GM12878 (cell line): ENCODE results near the gene SLC15A1. TPM values are rescaled to one million over a fixed set of nuclear protein-coding genes. Genes with fewer than 3 reads are reported as not detected.

Experiments
- ATAC-seq: fragments of 200-7000 bp; cut with Tn5 transposase; 3 replicates; pipeline ENCODE4 v1.9.1; 2020; ENCODE audit warnings: mild to moderate bottlenecking, moderate library complexity
- BruUV-seq: library from RNA; stranded (reverse); fragments of 400-500 nt; replicated peaks from 2 replicates; lab custom pipeline; 2021; lab: Mats Ljungman, UMichigan
- CTCF ChIA-PET: fragments of 300-600 bp; sonication (Branson Sonifier 250); formaldehyde crosslinking; extraction: SDS; loops from one replicate; lab custom pipeline; 2021; ENCODE audit warnings: inconsistent platforms; lab: Yijun Ruan, JAX
- POLR2A ChIA-PET: fragments of 350-600 bp; formaldehyde crosslinking; extraction: SDS; loops from one replicate; lab custom pipeline; 2021; ENCODE audit warnings: inconsistent platforms; lab: Charles Lee
- RAD21 ChIA-PET: fragments of 300-600 bp; sonication (Branson Sonifier 250); formaldehyde crosslinking; loops from one replicate; lab custom pipeline; 2023; ENCODE audit warnings: antibody characterized with exemption; ENCODE audit not compliant: unreplicated experiment; lab: Charles Lee
- SMC1A ChIA-PET: fragments of 300-600 bp; sonication (Branson Sonifier 250); formaldehyde crosslinking; loops from one replicate; lab custom pipeline; 2023; ENCODE audit not compliant: unreplicated experiment, uncharacterized antibody; lab: Charles Lee
- DNase-seq: peaks from one replicate; pipeline ENCODE4 v3.0.0-alpha.2; 2011; ENCODE audit warnings: low read depth, low spot score
- FAIRE-seq: peaks from 3 replicates; lab custom pipeline; 2011; peaks lifted over from hg19 to GRCh38; lab: Jason Lieb, UNC
- H2AFZ ChIP-seq: 2 replicates; pipeline ENCODE4 v1.6.0; 2011; ENCODE audit warnings: low read depth, low read length, control low read depth; ENCODE audit not compliant: control insufficient read depth
- H3K27ac ChIP-seq: 2 replicates; pipeline ENCODE4 v1.5.1; 2011; ENCODE audit warnings: control low read depth; ENCODE audit not compliant: control insufficient read depth, insufficient read depth
- H3K27me3 ChIP-seq, 2 experiments: replicated peaks in 1 of 2; 2 replicates each; pipeline versions ENCODE4 v1.6.0 to v1.6.1; 2011; ENCODE audit warnings: low read length in 1 of 2; ENCODE audit not compliant: control insufficient read depth in 2 of 2, insufficient read depth in 2 of 2
- H3K36me3 ChIP-seq, 2 experiments: 2 replicates each; pipeline ENCODE4 v1.5.1; 2011; ENCODE audit warnings: low read length in 1 of 2; ENCODE audit not compliant: control insufficient read depth in 2 of 2, insufficient read depth in 2 of 2
- H3K4me1 ChIP-seq: 2 replicates; pipeline ENCODE4 v1.6.1; 2011; ENCODE audit warnings: mild to moderate bottlenecking, low read length, moderate library complexity, mixed read lengths; ENCODE audit not compliant: control insufficient read depth, insufficient read depth
- H3K4me2 ChIP-seq: 2 replicates; pipeline ENCODE4 v1.6.0; 2011; ENCODE audit warnings: control low read depth; ENCODE audit not compliant: control insufficient read depth, insufficient read depth
- H3K4me3 ChIP-seq: fragments of 200-600 bp; sonication (generic); 2 replicates; pipeline ENCODE4 v1.5.1; 2016
- H3K79me2 ChIP-seq: 2 replicates; pipeline ENCODE4 v1.6.0; 2011; ENCODE audit warnings: low read length; ENCODE audit not compliant: control insufficient read depth, insufficient read depth
- H3K9ac ChIP-seq: 2 replicates; pipeline ENCODE4 v1.8.0; 2011; ENCODE audit warnings: low read length, control low read depth, mixed read lengths; ENCODE audit not compliant: control insufficient read depth, insufficient read depth
- H3K9me3 ChIP-seq: replicated peaks from 3 replicates; pipeline ENCODE4 v1.5.1; 2011; ENCODE audit warnings: mild to moderate bottlenecking, low read length; ENCODE audit not compliant: control insufficient read depth, insufficient read depth
- H4K20me1 ChIP-seq: 2 replicates; pipeline ENCODE4 v1.6.0; 2011; ENCODE audit not compliant: control insufficient read depth, insufficient read depth
- CHD2 ChIP-seq: IDR thresholded peaks from 2 replicates; pipeline ENCODE4 v1.6.1; 2011; ENCODE audit warnings: low read depth, low read length, improper control_type of control experiment, borderline replicate concordance
- ESRRA ChIP-seq: IDR thresholded peaks from 2 replicates; pipeline ENCODE4 v1.6.1; 2012; ENCODE audit warnings: mild to moderate bottlenecking, low read length, improper control_type of control experiment
- MEF2A ChIP-seq: IDR thresholded peaks from 2 replicates; pipeline ENCODE4 v1.6.1; 2011; ENCODE audit warnings: low read depth, mild to moderate bottlenecking, low read length, moderate library complexity; ENCODE audit not compliant: insufficient read depth
- WGBS: methylation state at CpG from one replicate; pipeline ENCODE4 v1.1.6; 2016; ENCODE audit warnings: low lambda C conversion rate; ENCODE audit not compliant: insufficient replicate concordance, insufficient coverage; ENCODE audit errors: missing lambda C conversion rate; 5-methylcytosine and 5-hydroxymethylcytosine counted together
- in situ Hi-C: fragments of 300-500 bp; cut with MboI; formaldehyde crosslinking; loops from 9 replicates; pipeline ENCODE4 v1.14.3; 2018; ENCODE audit warnings: mixed read lengths
- intact Hi-C: fragments of 100-400 bp; cut with micrococcal nuclease; formaldehyde crosslinking; loops from one replicate; pipeline ENCODE4 v1.14.2; 2022; ENCODE audit not compliant: unreplicated experiment
- polyA plus RNA-seq, 11 experiments: library from polyadenylated mRNA; depleted of rRNA in 4 of 11; unstranded in 6 of 11; stranded (reverse) in 5 of 11; fragments of >200 nt; fragmentation: Nextera tagmentation in 4 of 11; fragmentation: Illumina TruSeq in 1 of 11; extraction: Ambion mirVana in 4 of 11; extraction: Trizol in 1 of 11; gene quantifications; 1 replicate in 1 of 11; 2 replicates in 10 of 11; pipeline versions ENCODE4 v1.2.1 to v1.2.3, GENCODE V29; 2011 to 2016; ENCODE audit warnings: inconsistent platforms in 2 of 11, missing spikeins in 2 of 11, low read depth in 1 of 11
- total RNA-seq, 4 experiments: library from RNA; depleted of rRNA in 3 of 4; stranded (reverse); fragments of >200 nt in 3 of 4; fragmentation: Illumina TruSeq in 1 of 4; extraction: Trizol in 1 of 4; gene quantifications; 2 replicates each; pipeline versions ENCODE4 v1.2.1 to v1.2.3, GENCODE V29; 2013 to 2021
- TF ChIP-seq, protein P1 (sequence below), 3 experiments: IDR thresholded peaks in 2 of 3; conservative IDR thresholded peaks in 1 of 3; 2 replicates each; pipeline ENCODE4 v1.5.1; 2011; ENCODE audit warnings: low read depth in 3 of 3, low read length in 3 of 3, mild to moderate bottlenecking in 3 of 3, control low read depth in 2 of 3, moderate library complexity in 2 of 3, inconsistent platforms in 1 of 3, mixed read lengths in 1 of 3; ENCODE audit not compliant: control insufficient read depth in 2 of 3, insufficient read depth in 1 of 3; ENCODE audit errors: extremely low read depth in 1 of 3

SLC15A1 gene
- total and polyA plus RNA-seq, 10 of the 15 experiments (the other 5 are each of a cell fraction or from before 2014, with no cell fraction given) = not detected

DNA sequence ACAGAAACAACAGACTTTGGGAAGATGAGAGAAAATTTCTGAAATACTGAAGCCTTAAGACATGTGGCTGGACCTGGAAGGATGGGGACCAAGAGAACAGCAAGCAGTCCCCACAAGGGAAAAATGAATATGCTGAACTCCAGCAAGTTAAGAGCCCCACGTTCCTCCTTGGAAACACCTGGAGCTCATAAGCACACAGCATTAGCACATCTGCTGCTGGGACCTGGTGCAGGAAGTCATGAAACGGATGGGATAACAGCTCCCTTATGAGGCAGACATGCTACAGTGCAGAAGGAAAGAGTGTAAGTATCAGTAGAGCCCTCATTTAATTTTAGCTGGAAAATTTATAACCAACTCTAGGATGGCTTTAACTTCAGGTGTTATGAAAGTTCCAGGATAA lies 67.3 kb downstream of the SLC15A1 start:
- H3K4me1 ChIP-seq = no peaks in the 10 kb centered on the region
- POLR2A ChIA-PET = interaction anchor here (0.6 kb wide), 1 partner anchor 228 kb away, joined by 4 read pairs; no protein-coding TSS in a partner anchor
- H3K4me2 ChIP-seq = no peak overlapping the region
- no peak for TF ChIP-seq MEF2A
- TF ChIP-seq, protein P1, sequence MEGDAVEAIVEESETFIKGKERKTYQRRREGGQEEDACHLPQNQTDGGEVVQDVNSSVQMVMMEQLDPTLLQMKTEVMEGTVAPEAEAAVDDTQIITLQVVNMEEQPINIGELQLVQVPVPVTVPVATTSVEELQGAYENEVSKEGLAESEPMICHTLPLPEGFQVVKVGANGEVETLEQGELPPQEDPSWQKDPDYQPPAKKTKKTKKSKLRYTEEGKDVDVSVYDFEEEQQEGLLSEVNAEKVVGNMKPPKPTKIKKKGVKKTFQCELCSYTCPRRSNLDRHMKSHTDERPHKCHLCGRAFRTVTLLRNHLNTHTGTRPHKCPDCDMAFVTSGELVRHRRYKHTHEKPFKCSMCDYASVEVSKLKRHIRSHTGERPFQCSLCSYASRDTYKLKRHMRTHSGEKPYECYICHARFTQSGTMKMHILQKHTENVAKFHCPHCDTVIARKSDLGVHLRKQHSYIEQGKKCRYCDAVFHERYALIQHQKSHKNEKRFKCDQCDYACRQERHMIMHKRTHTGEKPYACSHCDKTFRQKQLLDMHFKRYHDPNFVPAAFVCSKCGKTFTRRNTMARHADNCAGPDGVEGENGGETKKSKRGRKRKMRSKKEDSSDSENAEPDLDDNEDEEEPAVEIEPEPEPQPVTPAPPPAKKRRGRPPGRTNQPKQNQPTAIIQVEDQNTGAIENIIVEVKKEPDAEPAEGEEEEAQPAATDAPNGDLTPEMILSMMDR (IDR thresholded peaks at IDR 0.05 in 2 of 3, conservative IDR thresholded peaks at IDR 0.05 in 1 of 3; ENCODE audit: control insufficient read depth in 2 of 3, extremely low read depth in 1 of 3, insufficient read depth in 1 of 3, low read depth in 3 of 3, low read length in 3 of 3) = no peak
- no peak for TF ChIP-seq ESRRA
- TF ChIP-seq CHD2 = no peak
- CTCF ChIA-PET = interaction anchor here (0.6 to 1.6 kb wide), 2 partner anchors 12 to 154 kb away, joined by 3 to 5 read pairs; no protein-coding TSS in a partner anchor
- H2AFZ ChIP-seq = no peak overlapping the region
- no peak overlapping the region for H3K4me3 ChIP-seq
- SMC1A ChIA-PET = interaction anchor here (1.0 to 1.2 kb wide), 2 partner anchors 12 to 86 kb away, joined by 3 to 4 read pairs; no protein-coding TSS in a partner anchor
- ATAC-seq (no peak), FAIRE-seq (no peak), DNase-seq (no peak)
- no peaks in the 10 kb centered on the region for H3K79me2 ChIP-seq
- 3% methylated on average over 2 of the region's 2 CpGs for WGBS
- H3K9ac ChIP-seq = no peak overlapping the region
- intact Hi-C loops (no loop called here), in situ Hi-C loops (no loop called here)
- no TSS peak for BruUV-seq
- no peaks in the 10 kb centered on the region for H3K9me3 ChIP-seq
- no peaks in the 10 kb centered on the region for H3K36me3 ChIP-seq
- no peak overlapping the region for H3K27ac ChIP-seq
- H3K27me3 ChIP-seq = 0 out of 4 replicates have a peak, but pooled peaks cover 0 to 2% of the 10 kb centered on the region in 2 experiments
- RAD21 ChIA-PET = interaction anchor here (0.8 kb wide), 1 partner anchor 12 kb away, joined by 3 read pairs; no protein-coding TSS in a partner anchor
- H4K20me1 ChIP-seq = no peaks in the 10 kb centered on the region
